Panc1 (cell line): ENCODE measurements around the gene GOLPH3.

Source experiments
- CTCF ChIP-seq: fragments of 450-650 bp; IDR thresholded peaks from 2 replicates; pipeline ENCODE4 v1.5.1; 2017; ENCODE audit warnings: mild to moderate bottlenecking
- POLR2AphosphoS5 ChIP-seq: IDR thresholded peaks from 2 replicates; pipeline ENCODE4 v1.6.1; 2012; ENCODE audit warnings: mild to moderate bottlenecking, low read depth, low read length, moderate library complexity
- SIN3A ChIP-seq: IDR thresholded peaks from 2 replicates; pipeline ENCODE4 v1.6.1; 2012; ENCODE audit warnings: low read depth, mild to moderate bottlenecking, low read length, moderate library complexity, borderline replicate concordance; ENCODE audit not compliant: insufficient read depth

GRCh38 chr5:32144378-32145207, 29.5 kb downstream of the GOLPH3 start:
- TF ChIP-seq CTCF (no peak), SIN3A (no peak), POLR2AphosphoS5 (no peak)
